HG03575 (cell line): ENCODE results near the gene PCSK2.

ENCODE experiments used
- ATAC-seq: cut with Tn5 transposase; IDR thresholded peaks from one replicate; pipeline ENCODE4 v1.9.1; 2021; ENCODE audit not compliant: unreplicated experiment, insufficient number of reproducible peaks, low FRiP score; ENCODE audit errors: extremely low read depth

Gene PCSK2

GRCh38 chr20:17461941-17462340 is 235.1 kb downstream of the PCSK2 start:
- ATAC-seq: no peak

GRCh38 chr20:17463711-17464110 is 236.9 kb downstream of the PCSK2 start:
- no peak for ATAC-seq

- no peak for ATAC-seq
Observed at GRCh38 chr20:17465236-17465635, 238.4 kb downstream of the PCSK2 start.

GRCh38 chr20:17466641-17467040 is 239.8 kb downstream of the PCSK2 start:
- no peak for ATAC-seq

GRCh38 chr20:17467120-17467655 is 240.3 kb downstream of the PCSK2 start:
- ATAC-seq: no peak

GRCh38 chr20:17468073-17468840 is 241.4 kb downstream of the PCSK2 start:
- no peak for ATAC-seq

- no peak for ATAC-seq
Observed at GRCh38 chr20:17469246-17470030, 242.6 kb downstream of the PCSK2 start.

- no peak for ATAC-seq
Observed at GRCh38 chr20:17470521-17470920, 243.7 kb downstream of the PCSK2 start.

- ATAC-seq: no peak
Observed at GRCh38 chr20:17470973-17471372, 244.1 kb downstream of the PCSK2 start.

- no peak for ATAC-seq
Observed at GRCh38 chr20:17471606-17472187, 244.9 kb downstream of the PCSK2 start.

GRCh38 chr20:17473659-17474058 is 246.8 kb downstream of the PCSK2 start:
- no peak for ATAC-seq

GRCh38 chr20:17479063-17479657 is 252.3 kb downstream of the PCSK2 start:
- ATAC-seq: no peak

- no peak for ATAC-seq
Observed at GRCh38 chr20:17480696-17481095, 253.9 kb downstream of the PCSK2 start.

- ATAC-seq: no peak
Observed at GRCh38 chr20:17481661-17482060, 254.8 kb downstream of the PCSK2 start.

- no peak for ATAC-seq
Observed at GRCh38 chr20:17482536-17482935, 255.7 kb downstream of the PCSK2 start.

- ATAC-seq: no peak
Observed at GRCh38 chr20:17485017-17485416, 258.2 kb downstream of the PCSK2 start.

GRCh38 chr20:17488916-17489600 is 262.2 kb downstream of the PCSK2 start:
- ATAC-seq: no peak

GRCh38 chr20:17490501-17490900 is 263.7 kb downstream of the PCSK2 start:
- ATAC-seq: no peak

GRCh38 chr20:17491041-17491440 is 264.2 kb downstream of the PCSK2 start:
- no peak for ATAC-seq
